ENCODE results near the gene RNF2. TPM values are rescaled to one million over a fixed set of nuclear protein-coding genes. Genes with fewer than 3 reads are reported as not detected.

RNF2 gene
- polyA plus RNA-seq, 3 donors = 15.5 to 25.2 (median 19.3) TPM

DNA sequence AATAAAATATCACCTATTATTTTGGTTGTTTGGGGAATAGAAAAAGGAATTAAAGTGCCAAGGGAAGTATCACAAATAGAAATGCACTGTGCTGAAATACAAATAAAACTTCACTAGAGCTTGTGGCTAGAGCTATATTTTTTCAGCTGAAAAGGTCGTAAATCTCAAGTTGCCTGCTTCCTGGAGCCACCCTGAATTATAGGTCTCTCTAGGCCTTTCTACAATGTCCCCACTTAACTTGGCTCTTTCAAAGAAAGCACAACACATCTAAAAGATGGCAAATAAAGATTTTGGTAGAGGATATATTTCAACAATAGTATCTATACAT is 5.0 kb upstream of the RNF2 start:
- TF ChIP-seq CTCF (IDR thresholded peaks at IDR 0.05) = no peak
- Histone ChIP-seq H2AFZ (ENCODE audit: insufficient read depth, low read depth, low read length, poor library complexity, severe bottlenecking) (no peak overlapping the region), H4K20me1 (ENCODE audit: insufficient read depth, low read length) (no peaks in the 10 kb centered on the region), H3K27ac (ENCODE audit: low read depth in 1 of 2, low read length in 2 of 2) (no peak overlapping the region), H3K36me3 (replicated peaks in 1 of 2; ENCODE audit: control insufficient read depth in 1 of 2, insufficient read depth in 2 of 2, low read length in 2 of 2) (no peaks in the 10 kb centered on the region), H3K4me3 (replicated peaks in 1 of 3; ENCODE audit: low read depth in 2 of 3, low read length in 3 of 3) (no peak overlapping the region), H3K4me2 (replicated peaks; ENCODE audit: extremely low read depth, low read length, poor library complexity, severe bottlenecking) (no peak overlapping the region), H3K9ac (ENCODE audit: insufficient read depth, low read length, poor library complexity, severe bottlenecking) (no peak overlapping the region), H3K9me3 (replicated peaks in 1 of 2; ENCODE audit: control insufficient read depth in 1 of 2, insufficient read depth in 1 of 2, low read length in 2 of 2) (no peaks in the 10 kb centered on the region), H3K27me3 (ENCODE audit: control insufficient read depth in 2 of 2, insufficient read depth in 2 of 2, low read length in 2 of 2) (no peaks in the 10 kb centered on the region), H3K79me2 (ENCODE audit: insufficient read depth, low read length) (no peaks in the 10 kb centered on the region), H3K4me1 (ENCODE audit: control insufficient read depth in 1 of 2, insufficient read depth in 2 of 2, low read length in 2 of 2) (peaks cover 7 to 15% of the 10 kb centered on the region in 2 donors)
- intact Hi-C loops (cut with micrococcal nuclease) = loop anchor here in 1 of 2 donors (5.0 kb wide), 1 partner anchor 117 kb away; the partner anchor contains the start of genes SWT1 and TRMT1L
- no peaks in the 10 kb centered on the region for H3K36me3 Mint-ChIP-seq
- peaks cover 16% of the 10 kb centered on the region for H3K4me1 Mint-ChIP-seq
- H3K27me3 Mint-ChIP-seq (ENCODE audit: low read depth in 3 of 3) = peaks cover 1 to 3% (median 2%) of the 10 kb centered on the region in 3 donors
- no CpG with 5 or more reads among the region's 1 CpG for WGBS (ENCODE audit: insufficient coverage)
- no peak overlapping the region for H3K27ac Mint-ChIP-seq
- DNase-seq = no peak
- no peak overlapping the region for H3K4me3 Mint-ChIP-seq
- peaks cover 0 to 3% (median 0%) of the 10 kb centered on the region in 7 donors for H3K9me3 Mint-ChIP-seq

GRCh38 chr1:185041742-185042141 is 3.6 kb upstream of the RNF2 start:
- Histone ChIP-seq H3K9me3 (replicated peaks in 1 of 2; ENCODE audit: control insufficient read depth in 1 of 2, insufficient read depth in 1 of 2, low read length in 2 of 2) (no peaks in the 10 kb centered on the region), H3K4me1 (ENCODE audit: control insufficient read depth in 1 of 2, insufficient read depth in 2 of 2, low read length in 2 of 2) (peaks cover 10 to 23% of the 10 kb centered on the region in 2 donors), H3K9ac (ENCODE audit: insufficient read depth, low read length, poor library complexity, severe bottlenecking) (no peak overlapping the region), H3K4me3 (replicated peaks in 1 of 3; ENCODE audit: low read depth in 2 of 3, low read length in 3 of 3) (no peak overlapping the region), H3K36me3 (replicated peaks in 1 of 2; ENCODE audit: control insufficient read depth in 1 of 2, insufficient read depth in 2 of 2, low read length in 2 of 2) (no peaks in the 10 kb centered on the region), H3K79me2 (ENCODE audit: insufficient read depth, low read length) (peaks cover 8% of the 10 kb centered on the region), H4K20me1 (ENCODE audit: insufficient read depth, low read length) (peaks cover 1% of the 10 kb centered on the region), H3K27ac (ENCODE audit: low read depth in 1 of 2, low read length in 2 of 2) (no peak overlapping the region), H3K27me3 (ENCODE audit: control insufficient read depth in 2 of 2, insufficient read depth in 2 of 2, low read length in 2 of 2) (no peaks in the 10 kb centered on the region), H3K4me2 (replicated peaks; ENCODE audit: extremely low read depth, low read length, poor library complexity, severe bottlenecking) (no peak overlapping the region), H2AFZ (ENCODE audit: insufficient read depth, low read depth, low read length, poor library complexity, severe bottlenecking) (no peak overlapping the region)
- WGBS (ENCODE audit: insufficient coverage) = no CpG with 5 or more reads among the region's 1 CpG
- H3K4me3 Mint-ChIP-seq = no peak overlapping the region
- no peak for TF ChIP-seq CTCF (IDR thresholded peaks at IDR 0.05)
- H3K9me3 Mint-ChIP-seq = peaks cover 0 to 3% (median 0%) of the 10 kb centered on the region in 7 donors
- H3K27me3 Mint-ChIP-seq (ENCODE audit: low read depth in 3 of 3) = peaks cover 0 to 2% (median 1%) of the 10 kb centered on the region in 3 donors
- peaks cover 22% of the 10 kb centered on the region for H3K4me1 Mint-ChIP-seq
- no peak overlapping the region for H3K27ac Mint-ChIP-seq
- intact Hi-C loops (cut with micrococcal nuclease) = loop anchor here in 1 of 2 donors (5.0 kb wide), 1 partner anchor 116 kb away; the partner anchor contains the start of genes SWT1 and TRMT1L
- H3K36me3 Mint-ChIP-seq = no peaks in the 10 kb centered on the region
- no peak for DNase-seq
